NCI-H2081 treated with DMSO at 0.1 percent for 48 hours (cell line): ENCODE results near the gene ABCA7.
"Not testable (repeated sequence)": the region's sequence is repeated elsewhere in the genome, so short reads cannot be mapped to it uniquely, and the experiment has no call there.

Source experiments
- DNase-seq: peaks from one replicate; lab custom pipeline; 2025; lab: John Stamatoyannopoulos, UW

ABCA7 gene

GRCh38 chr19:1105873-1106840, 66.2 kb downstream of the ABCA7 start:
- DNase-seq: no peak

- DNase-seq: no peak
These were observed 67.1 kb downstream of the ABCA7 start for GRCh38 chr19:1106841-1107660.

- DNase-seq: no peak
These were observed 67.9 kb downstream of the ABCA7 start for GRCh38 chr19:1107661-1108261.

- no peak for DNase-seq
These were observed 68.6 kb downstream of the ABCA7 start for GRCh38 chr19:1108291-1109031.

GRCh38 chr19:1109032-1109551, 69.2 kb downstream of the ABCA7 start:
- DNase-seq: no peak

GRCh38 chr19:1109697-1110671, 70.1 kb downstream of the ABCA7 start:
- no peak for DNase-seq

GRCh38 chr19:1110809-1111640, 71.1 kb downstream of the ABCA7 start:
- no peak for DNase-seq

GRCh38 chr19:1111641-1112267, 71.8 kb downstream of the ABCA7 start:
- no peak for DNase-seq

GRCh38 chr19:1112268-1113029, 72.5 kb downstream of the ABCA7 start:
- DNase-seq: no peak

GRCh38 chr19:1113030-1113985, 73.4 kb downstream of the ABCA7 start:
- no peak for DNase-seq

- no peak for DNase-seq
These were observed 74.1 kb downstream of the ABCA7 start for GRCh38 chr19:1113986-1114483.

- not testable (repeated sequence) for DNase-seq
These were observed 74.8 kb downstream of the ABCA7 start for GRCh38 chr19:1114728-1115127.
